ENCODE data around the gene SP6.

DNA sequence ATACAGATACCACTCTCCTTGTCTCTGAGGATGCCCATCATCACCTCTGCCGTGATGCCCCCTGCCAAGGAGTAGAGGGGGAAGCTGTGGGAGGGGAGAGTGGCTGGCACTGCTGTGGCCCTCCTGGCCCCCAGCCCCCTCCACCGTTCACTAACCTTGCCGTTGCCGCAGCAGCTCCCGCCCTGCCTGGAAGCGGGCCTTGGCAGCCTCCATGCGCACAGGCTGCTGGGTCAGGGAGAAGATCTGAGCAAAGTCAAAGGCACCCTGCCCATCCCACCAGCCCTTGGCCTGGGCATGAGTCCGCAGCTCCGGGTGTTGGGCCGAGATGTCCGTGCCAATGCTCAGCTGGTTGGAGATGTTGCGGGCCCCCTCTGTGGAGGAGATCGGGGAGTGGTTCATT, 12.3 kb downstream of the SP6 start:
- TF ChIP-seq, protein P1, sequence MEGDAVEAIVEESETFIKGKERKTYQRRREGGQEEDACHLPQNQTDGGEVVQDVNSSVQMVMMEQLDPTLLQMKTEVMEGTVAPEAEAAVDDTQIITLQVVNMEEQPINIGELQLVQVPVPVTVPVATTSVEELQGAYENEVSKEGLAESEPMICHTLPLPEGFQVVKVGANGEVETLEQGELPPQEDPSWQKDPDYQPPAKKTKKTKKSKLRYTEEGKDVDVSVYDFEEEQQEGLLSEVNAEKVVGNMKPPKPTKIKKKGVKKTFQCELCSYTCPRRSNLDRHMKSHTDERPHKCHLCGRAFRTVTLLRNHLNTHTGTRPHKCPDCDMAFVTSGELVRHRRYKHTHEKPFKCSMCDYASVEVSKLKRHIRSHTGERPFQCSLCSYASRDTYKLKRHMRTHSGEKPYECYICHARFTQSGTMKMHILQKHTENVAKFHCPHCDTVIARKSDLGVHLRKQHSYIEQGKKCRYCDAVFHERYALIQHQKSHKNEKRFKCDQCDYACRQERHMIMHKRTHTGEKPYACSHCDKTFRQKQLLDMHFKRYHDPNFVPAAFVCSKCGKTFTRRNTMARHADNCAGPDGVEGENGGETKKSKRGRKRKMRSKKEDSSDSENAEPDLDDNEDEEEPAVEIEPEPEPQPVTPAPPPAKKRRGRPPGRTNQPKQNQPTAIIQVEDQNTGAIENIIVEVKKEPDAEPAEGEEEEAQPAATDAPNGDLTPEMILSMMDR (IDR thresholded peaks at IDR 0.05; ENCODE audit: low read depth, low read length) = no peak
- TF ChIP-seq EZH2phosphoT487 (IDR thresholded peaks at IDR 0.05; ENCODE audit: low read depth) = no peak

All from OCI-LY3 (cell line).